HG03045 (cell line): ENCODE data around the gene PDC.
"Not testable (repeated sequence)": the region's sequence is repeated elsewhere in the genome, so short reads cannot be mapped to it uniquely, and the experiment has no call there.

Experiments
- ATAC-seq: cut with Tn5 transposase; IDR thresholded peaks from one replicate; pipeline ENCODE4 v1.9.1; 2021; ENCODE audit warnings: mild to moderate bottlenecking, moderate library complexity; ENCODE audit not compliant: unreplicated experiment

PDC gene

DNA sequence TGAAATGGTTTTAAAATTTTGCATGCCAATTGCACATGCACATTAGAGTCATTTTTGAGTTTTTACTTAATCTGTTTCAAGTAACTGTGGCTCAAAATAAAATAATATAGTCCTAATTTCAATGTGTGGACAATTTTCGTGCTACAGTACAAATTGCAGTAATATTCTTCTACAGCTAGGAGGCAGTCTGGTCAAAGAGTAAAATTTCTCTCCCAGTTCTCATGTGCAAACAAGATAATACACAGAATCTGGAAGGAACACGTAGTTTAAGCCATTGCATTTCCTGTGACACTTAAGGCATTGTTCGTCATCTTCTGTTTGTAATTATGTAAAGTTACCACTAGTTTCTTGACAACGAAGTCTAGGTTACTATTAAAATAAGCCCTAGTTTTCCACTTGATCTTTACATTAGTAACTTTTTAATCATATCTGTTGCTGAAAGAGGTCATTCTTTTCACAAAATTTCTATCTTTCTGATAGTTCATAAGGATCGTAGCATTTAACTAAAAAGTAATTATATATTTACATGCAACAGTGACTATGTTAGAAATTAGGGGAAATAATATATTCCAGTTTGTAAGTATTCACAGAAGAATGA lies 56.4 kb downstream of the PDC start:
- no peak for ATAC-seq

DNA sequence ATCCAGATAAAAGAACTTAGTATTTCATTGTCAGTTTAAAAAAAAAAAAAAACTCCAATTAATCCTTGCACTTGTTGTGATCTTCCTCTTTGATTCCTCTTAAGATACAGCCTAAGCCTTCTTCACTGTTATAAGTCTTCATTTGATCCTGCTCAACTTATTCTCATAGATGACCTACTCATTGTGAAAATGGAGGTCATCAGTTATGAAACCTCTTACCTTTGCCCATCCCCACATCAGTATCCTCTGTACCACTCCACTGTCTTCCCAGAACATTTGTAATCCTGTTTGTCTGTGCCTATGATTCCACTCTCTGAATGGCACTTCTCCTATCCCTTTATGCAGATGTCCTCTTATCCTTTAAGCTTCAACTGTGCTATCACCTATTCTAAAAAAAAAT lies 57.3 kb downstream of the PDC start:
- no peak for ATAC-seq

DNA sequence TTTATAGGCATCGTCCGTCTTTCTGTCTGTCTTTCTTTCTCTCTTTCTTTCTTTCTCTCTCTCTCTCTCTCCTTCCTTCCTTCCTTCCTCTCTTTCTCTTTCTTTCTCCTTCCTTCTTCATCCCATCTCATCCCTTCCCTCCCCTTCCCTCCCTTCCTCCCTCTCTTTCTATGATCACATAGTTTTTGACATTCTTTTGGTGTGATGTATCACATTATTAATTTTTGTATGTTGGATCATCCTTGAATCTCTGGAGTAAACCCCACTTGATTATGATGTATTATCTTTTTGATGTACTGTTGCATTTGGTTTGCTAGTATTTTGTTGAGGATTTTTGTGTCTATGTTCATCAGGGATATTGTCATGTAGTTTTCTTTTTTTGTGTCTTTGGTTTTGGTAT lies 59.5 kb downstream of the PDC start:
- not testable (repeated sequence) for ATAC-seq
